Body of pancreas (tissue), 4 donors: ENCODE data around the gene ARAP2.

Experiments used
- POLR2A ChIP-seq, 3 donors: fragments of 450-650 bp; IDR thresholded peaks; one replicate each; pipeline ENCODE4 v1.6.1; 2016; ENCODE audit warnings: antibody characterized with exemption in 3 of 3, mild to moderate bottlenecking in 2 of 3
- TF ChIP-seq, protein P1 (sequence below), 7 experiments: fragments of 450-650 bp in 4 of 7; fragments of 200-600 bp in 3 of 7; sonication (generic) in 3 of 7; IDR thresholded peaks; one replicate each; pipeline ENCODE4 v1.5.1; 2016 to 2019; ENCODE audit warnings: antibody characterized with exemption in 7 of 7

- TF ChIP-seq, protein P1, sequence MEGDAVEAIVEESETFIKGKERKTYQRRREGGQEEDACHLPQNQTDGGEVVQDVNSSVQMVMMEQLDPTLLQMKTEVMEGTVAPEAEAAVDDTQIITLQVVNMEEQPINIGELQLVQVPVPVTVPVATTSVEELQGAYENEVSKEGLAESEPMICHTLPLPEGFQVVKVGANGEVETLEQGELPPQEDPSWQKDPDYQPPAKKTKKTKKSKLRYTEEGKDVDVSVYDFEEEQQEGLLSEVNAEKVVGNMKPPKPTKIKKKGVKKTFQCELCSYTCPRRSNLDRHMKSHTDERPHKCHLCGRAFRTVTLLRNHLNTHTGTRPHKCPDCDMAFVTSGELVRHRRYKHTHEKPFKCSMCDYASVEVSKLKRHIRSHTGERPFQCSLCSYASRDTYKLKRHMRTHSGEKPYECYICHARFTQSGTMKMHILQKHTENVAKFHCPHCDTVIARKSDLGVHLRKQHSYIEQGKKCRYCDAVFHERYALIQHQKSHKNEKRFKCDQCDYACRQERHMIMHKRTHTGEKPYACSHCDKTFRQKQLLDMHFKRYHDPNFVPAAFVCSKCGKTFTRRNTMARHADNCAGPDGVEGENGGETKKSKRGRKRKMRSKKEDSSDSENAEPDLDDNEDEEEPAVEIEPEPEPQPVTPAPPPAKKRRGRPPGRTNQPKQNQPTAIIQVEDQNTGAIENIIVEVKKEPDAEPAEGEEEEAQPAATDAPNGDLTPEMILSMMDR (IDR thresholded peaks at IDR 0.05) = peak in 1 of 7 experiments; percentile 15
- TF ChIP-seq POLR2A (IDR thresholded peaks at IDR 0.05) = no peak
These were observed 85.1 kb downstream of the ARAP2 start for GRCh38 chr4:36159208-36159607.
